OCI-LY3 (cell line): ENCODE results near the gene UGT2B15.

Experiments
- EZH2phosphoT487 ChIP-seq: fragments of 200-600 bp; shearing (Covaris generic); IDR thresholded peaks from 2 replicates; pipeline ENCODE4 v1.6.1; 2018; ENCODE audit warnings: antibody characterized with exemption, mixed run types, low read depth
- TF ChIP-seq, protein P1 (sequence below): fragments of 200-600, 300-600 bp; sonication (generic); IDR thresholded peaks from 2 replicates; pipeline ENCODE4 v1.5.1; 2014; ENCODE audit warnings: antibody characterized with exemption, low read length, low read depth

DNA sequence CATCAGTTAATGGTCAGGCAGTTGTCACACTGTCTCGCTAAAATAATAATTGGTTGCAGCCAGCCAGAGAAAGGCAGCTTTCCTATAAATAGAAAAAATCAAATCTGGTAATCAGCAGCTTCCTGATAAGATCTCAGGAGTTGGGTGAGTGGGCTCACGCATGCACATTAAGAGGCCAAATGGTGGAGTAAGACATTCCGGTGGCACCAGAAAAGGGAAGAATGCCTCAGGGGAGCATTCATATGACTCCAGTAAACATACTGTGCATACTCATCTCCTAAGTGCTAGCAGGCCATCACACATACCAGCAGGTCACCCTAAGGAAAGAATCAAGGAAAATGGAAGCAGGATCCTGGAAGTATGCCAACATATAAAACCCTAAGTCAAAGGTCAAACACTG lies 40.1 kb downstream of the UGT2B15 start:
- TF ChIP-seq, protein P1, sequence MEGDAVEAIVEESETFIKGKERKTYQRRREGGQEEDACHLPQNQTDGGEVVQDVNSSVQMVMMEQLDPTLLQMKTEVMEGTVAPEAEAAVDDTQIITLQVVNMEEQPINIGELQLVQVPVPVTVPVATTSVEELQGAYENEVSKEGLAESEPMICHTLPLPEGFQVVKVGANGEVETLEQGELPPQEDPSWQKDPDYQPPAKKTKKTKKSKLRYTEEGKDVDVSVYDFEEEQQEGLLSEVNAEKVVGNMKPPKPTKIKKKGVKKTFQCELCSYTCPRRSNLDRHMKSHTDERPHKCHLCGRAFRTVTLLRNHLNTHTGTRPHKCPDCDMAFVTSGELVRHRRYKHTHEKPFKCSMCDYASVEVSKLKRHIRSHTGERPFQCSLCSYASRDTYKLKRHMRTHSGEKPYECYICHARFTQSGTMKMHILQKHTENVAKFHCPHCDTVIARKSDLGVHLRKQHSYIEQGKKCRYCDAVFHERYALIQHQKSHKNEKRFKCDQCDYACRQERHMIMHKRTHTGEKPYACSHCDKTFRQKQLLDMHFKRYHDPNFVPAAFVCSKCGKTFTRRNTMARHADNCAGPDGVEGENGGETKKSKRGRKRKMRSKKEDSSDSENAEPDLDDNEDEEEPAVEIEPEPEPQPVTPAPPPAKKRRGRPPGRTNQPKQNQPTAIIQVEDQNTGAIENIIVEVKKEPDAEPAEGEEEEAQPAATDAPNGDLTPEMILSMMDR: no peak
- TF ChIP-seq EZH2phosphoT487: no peak
